Stimulated activated CD4-positive, alpha-beta T cell treated with anti-CD3 and anti-CD28 coated beads, Interleukin-12 subunit alpha, Interleukin-12 subunit beta, amount 100 ng/mL, for 24 hours (primary cell): Measurements from ENCODE around the gene TMEM203.
A peak's percentile ranks its signal among the peaks of the same experiment; 100 is the strongest.

Source experiments
- DNase-seq, 2 experiments: peaks; one replicate each; pipeline ENCODE4 v3.0.0-alpha.2; 2020; ENCODE audit warnings: low read depth in 2 of 2

TMEM203 gene

DNA sequence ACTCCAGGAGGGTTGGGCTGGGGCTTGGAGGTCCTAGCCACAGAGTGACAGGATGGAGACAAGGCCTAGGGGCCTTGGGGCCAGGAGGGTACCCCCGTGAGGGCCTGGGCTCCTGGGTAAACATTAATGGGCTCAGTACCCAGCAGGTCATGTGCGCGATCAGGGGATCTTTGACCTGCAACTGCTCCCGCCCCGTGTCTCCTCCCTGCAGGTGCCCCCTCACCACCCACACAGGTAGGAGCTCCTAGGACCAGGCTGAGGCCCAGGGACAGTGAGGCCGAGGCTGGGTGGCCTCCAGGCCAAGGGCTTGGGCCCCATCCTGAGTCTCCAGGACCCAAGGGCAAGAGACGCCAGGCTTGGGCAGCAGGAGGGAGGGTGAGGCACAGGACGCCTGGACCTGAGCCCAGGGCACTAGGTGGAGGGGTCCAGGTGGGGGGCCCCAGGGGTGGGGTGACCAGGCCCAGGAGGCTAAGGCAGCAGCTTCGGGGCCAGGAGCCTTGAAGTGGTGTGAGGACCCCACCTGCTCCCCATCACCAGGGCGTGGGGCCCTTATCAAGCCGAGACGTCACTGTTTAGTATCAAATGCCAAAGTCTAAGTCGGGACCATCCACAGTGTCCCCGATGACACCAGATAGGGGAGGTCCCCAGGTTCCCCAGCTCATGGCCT lies 25.4 kb upstream of the TMEM203 start, which contains the start of gene SLC34A3:
SLC34A3 (plus strand) TSS at position 197 of the 667 bp plus-strand sequence. CDS start 802 bp downstream, outside the sequence.
- no peak for DNase-seq

DNA sequence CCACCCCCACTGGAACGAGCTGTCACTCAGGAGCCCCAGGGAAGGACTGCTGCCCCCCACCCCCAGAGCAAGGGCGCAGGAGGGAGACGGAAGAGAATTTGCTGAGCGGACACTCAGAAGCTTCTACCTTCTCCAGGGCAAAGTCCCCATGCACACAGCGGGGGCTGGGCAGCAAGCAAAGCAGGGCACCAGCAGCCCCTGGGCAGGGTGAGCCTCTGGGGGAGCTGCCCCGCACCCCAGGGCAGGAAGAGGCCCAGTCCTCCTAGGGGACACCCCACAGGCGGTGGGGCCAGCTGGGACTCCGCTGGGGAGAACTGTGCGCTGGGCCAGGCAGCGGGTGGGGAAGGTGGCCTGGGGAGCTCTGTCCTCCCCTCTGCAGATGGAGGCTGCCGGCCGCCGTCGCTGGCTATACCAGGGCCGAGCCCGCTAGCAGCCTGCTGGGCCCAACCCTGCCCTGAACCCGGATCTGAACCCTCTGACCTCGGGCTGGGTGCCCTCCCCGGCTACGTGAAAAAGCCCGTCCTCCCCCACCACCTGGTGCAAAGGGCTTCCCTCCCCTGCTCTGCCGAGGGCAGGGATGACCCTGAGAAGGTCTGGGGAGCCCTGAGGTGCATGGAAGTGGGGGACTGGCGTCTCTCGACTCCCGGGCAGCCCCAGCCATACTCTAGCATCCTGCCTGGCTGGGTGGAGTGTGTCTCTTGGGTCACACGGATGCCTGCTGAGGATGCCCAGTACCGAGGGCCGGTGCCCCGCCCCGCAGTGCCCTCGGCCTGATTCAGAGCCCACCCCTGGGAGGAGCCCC lies 24.7 kb upstream of the TMEM203 start:
- no peak for DNase-seq

DNA sequence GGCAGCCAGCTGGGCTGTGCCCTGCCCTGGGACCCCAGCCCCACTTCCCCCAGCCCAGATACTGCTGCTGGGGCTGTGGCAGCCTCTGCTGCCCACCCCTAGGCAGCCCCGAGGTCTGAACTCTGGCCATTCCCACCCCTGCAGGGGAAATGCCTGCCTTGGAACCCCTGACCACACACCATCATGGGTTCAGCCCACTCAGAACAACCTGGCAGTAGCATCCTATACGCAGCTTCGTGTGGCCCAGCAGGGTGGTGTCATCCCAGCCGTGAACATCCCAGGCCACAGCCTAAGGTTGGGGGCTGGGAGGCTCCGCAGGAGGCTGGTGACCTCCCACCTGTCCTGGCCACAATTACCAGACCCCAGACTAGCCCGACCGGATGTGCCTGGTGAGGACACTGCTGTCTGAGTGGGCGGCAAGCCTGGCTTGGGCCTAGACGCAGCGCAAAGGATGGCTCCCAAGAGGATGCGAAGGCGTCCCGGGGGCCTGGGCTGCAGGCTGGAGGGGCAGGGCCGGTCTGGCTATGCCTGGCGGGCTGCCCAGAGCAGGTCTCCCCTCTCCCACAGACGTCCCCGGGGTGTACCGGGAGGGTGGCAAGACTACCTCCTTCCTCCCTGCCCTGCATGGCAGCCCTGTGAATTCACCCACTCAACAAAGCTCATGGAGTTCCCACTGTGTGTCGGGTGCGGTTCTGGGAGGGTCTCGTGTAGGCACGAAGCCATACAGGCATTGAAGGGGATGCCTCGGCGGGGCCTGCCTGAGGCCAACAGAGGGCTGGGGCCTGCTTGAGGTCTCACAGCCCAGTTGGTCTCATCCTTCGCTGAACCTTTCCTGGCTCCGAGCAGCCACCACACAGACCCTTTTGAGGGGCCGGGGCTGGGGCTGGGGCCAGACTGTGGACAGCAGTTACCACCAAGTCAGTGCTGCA lies 23.8 kb upstream of the TMEM203 start:
- no peak for DNase-seq

DNA sequence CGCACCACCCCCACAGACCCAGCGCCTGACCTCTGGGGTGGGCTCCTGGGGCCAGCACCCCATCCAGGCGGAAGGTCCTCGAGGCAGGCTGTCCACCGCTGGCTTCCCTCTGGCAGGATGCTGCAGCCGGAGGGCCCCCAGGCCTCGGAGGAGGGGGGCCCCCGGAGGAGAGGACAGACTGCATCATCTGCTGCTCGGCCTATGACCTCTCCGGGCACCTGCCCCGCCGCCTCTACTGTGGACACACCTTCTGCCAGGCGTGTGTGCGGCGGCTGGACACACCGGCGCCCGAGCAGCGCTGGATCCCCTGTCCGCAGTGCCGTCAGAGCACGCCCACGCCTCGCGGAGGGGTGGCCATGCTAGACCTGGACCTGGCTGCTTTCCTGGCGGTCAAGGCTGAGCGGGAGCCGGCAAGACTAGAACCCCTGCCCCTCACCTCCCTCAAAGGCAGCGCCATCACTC lies 23.1 kb upstream of the TMEM203 start:
- DNase-seq, result no peak

DNA sequence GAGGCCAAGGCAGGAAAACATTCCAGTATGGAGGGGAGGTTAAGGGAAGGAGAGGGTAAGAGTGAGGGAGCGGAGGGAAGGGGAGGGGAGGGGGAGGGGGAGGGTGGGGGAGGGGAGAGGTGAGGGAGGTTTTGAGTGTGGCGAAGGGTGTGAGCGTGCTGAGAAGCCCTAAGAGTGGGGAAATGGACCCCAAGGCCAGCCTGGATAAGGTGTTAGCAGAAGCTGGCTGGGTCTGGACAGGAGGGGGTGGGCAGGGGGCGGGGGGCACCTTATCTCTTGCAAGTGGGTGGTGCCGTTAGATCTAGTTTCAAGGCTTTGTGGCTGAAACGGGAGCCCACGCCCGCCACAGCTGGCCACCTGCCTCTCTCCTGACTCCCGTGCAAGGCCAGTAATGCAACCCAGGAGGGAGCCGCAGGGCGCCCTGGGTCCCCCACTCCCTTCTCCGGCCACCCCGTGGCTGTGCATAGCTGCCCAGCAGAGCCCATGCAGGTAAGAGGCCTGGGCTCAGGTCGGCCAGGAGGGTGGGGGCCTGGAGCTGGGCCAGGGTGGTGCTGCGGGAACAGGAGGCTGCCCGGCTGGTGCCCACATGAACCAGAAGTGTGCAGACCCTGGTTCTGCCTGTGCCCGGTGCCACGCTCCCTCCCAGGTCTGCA lies 22.5 kb upstream of the TMEM203 start:
- no peak for DNase-seq

DNA sequence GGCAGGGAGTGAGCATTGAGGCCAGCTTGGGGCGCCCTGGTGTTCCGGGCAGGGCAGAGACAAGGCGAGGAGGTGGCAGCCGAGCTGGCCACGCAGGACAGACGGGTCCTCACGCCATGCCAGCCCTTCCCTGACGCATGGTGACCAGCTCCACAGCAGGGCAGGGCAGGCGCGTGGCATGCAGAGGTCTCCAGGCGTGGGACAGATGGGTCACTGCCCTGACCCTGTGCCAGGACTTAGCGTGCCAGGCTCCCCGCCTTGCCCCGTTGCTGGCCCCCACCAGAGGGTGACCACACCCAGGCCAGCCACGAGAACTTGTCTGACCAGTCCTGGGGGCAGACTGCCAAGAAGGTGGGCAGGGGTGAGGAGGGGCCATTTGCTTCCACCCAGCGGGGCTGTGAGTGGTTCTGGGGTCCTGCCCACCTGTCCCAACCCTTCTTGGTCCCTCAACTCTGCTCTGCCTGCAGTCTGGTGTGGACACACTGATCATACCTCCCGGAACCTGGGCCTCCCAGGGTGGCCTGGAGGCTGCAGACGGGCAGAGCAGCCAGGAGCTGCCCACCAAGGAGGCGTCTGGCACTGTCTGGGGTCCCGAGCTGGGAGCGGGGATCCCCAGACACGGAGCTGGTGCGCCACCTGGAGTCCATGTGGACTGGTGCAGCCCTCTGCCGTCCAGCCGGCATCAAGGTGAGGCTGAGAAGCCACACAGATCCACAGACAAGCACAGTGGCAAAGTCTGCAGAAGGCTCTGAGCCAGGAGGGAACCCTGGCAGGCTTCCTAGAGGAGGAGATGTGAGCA lies 21.8 kb upstream of the TMEM203 start, which contains the start of gene RNF224:
RNF224 (plus strand) TSS at position 449 of the 799 bp plus-strand sequence. CDS start 834 bp downstream, outside the sequence.
- peak; percentile 48 to 80 for DNase-seq

DNA sequence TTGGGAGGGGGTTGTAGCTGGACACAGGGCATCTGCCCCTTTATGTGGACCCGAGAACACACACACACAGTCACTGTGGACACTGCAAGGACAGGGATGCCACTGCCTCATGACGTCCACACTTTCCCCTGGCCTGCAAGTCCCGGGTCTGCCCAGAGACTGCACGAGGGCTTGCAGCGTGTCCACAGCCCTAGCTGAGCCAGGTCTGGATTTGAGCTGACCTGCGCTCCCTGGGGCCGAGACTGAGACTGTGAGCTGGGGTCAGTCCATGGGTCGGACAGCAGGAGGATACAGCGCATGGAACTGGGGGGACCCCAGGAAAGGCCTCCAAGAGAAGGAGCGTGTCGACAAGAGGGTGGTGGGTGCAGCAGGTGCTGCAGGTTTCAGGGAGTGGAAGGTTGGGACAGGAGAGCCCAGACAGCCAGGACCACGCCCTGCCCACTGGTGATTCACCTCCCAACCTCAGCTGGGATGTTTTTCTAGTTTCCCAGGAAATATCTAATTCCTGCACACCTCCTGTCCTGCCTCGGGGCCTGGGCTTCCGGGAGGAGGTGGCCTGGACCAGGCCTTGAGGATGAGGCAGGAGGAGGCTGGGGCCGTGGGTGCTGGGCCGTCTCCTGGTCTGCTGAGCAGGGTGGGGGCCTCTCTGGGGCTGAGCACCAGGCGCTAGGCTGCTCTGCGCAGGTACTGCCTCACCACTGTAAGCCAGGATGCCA lies 21.0 kb upstream of the TMEM203 start:
- no peak for DNase-seq

DNA sequence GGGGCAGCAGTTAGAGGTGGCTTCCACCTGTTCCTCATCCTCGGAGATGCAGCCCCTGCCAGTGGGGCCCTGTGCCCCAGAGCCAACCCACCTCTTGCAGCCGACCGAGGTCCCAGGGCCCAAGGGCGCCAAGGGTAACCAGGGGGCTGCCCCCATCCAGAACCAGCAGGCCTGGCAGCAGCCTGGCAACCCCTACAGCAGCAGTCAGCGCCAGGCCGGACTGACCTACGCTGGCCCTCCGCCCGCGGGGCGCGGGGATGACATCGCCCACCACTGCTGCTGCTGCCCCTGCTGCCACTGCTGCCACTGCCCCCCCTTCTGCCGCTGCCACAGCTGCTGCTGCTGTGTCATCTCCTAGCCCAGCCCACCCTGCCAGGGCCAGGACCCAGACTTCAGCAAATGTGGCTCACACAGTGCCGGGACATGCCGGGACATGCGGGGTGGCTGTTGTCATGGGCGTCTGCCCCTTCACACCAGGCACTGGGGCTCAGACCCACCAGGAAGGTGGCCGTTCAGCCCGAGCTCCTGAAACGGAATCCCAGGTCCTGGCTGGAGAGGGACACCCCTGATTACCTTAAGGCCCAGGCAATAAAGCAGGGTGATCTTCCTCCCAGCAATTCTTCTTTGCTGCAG lies 20.4 kb upstream of the TMEM203 start:
- DNase-seq, result no peak

DNA sequence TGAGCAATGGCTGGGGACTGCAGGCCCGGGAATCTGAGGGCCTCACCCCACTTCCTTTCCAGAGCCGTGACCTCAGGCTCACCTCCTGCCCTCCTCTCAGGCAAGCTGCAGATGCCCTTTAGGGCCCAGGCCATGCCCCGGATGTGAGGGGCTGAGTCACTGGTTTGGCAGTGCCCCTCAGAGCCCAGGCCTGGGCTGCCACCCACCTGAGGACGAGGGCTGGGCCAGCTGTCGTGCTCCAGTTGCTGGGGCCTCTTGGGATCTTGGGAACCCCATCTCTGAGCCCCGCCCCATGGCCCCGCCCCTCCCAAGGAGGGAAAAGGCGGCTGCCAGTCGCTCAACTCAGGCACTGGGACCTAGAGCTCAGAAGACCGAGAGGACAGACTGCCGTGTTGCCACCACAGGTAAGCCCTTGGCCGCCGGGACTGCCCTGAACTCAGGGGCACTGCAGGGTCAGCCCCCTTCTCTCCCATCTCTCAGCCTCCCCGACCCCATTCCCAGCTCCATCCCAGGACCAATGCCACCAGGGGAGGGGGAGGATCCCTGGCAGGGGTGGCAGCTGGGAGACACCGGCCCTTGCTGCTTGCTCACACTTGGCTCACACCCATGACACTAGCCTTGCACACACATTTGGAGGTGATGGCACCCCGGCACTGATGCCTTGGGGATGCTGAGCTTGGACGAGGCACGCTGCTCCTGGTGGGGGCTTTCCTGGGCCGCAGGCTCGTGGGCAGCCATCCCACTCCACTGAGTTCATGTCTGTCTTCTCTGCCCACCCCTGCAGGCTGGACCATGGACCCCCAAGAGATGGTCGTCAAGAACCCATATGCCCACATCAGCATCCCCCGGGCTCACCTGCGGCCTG lies 19.6 kb upstream of the TMEM203 start, which contains the start of gene CYSRT1:
CYSRT1 (plus strand) TSS at position 345 of the 865 bp plus-strand sequence; CDS start at position 793, 448 bp downstream.
- DNase-seq, result no peak

DNA sequence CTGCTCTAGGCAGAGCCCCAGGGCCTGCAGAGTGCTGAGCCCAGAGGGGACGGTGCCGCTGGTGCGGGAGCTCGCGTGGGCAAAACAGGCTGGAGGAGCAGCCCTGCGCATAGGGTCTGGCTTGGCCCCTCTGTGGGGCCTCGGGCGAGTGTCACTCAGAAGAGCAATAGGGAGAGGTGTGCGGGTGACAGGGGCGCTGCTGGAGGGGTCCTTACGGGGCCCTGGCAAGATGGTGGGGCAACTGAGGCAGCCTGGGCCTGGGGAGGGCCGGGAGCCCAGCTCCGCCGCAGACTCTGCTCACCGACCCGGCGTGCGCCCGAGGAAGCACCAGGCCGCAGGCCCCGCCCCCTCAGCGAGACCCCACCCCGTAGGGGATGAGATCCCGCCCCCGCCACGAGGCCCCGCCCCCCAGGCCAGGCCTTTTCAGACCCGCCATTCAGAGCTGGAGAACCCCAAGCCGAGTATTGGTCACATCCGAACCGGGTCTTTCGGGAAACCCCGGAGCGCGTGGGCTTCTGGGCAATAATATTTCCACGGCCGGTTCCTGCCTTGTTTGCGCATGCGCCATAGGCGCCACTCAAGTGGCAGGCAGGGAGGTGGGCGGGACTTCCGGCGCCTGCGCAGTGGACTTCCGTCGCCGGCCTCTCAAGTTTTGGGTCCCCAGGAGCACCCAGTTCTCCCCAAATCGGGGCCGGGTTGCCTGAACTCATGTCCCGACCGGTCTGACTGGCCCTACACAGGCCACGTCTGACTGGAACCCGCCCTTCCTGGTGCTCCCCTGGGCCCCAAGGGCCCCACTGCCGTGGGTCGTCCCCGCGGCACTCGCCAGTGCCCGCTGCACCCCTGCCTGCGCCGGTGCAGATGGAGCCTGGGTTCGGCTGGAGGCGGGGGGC lies 17.9 kb upstream of the TMEM203 start:
- peak; percentile 97 to 98 for DNase-seq

DNA sequence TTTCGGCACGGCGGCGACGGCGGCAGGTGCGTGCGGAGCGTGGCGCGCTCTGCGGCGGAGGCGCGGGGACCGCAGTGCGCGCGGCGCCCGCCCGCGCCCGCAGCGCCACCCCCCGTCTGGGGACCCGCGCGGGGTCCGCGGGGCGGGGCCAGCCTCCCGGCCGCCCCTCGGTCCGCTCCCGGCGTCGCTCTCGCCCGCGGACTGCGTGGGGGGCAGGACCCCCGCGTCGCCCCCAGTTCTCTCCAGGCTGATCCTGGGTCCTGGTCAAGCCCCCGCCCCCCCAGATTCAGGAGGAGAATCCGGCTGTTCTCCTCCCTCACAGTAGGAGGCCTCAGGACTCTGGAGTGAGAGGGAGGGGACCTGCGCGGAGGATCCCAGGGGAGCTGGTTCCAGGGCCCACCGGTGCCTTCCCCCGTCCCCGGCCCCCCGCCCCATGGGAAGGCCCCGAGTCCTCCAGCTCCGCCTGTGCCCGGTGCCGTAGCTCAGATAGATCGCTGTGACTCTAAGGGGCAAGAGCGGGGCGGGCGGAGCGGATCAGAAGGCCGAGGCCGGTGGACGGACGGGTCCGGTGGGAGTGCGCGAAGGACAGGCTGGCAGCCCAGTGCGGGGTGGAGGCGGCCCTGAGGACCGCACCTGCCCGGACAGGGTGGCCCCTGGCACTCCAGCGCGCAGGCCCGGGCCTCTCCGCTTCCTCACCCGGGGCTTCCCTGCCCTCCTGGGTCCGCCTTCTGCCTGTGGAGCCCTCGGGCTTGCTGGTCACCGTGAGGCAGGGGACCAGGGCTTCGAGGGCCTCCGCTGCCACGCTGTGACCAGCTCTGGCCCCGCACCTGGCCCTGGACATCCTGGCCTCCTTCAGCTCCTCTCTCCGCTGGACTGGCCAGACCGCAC lies 17.0 kb upstream of the TMEM203 start, which contains the start of gene RNF208:
RNF208 (minus strand) TSS at position 51 of the 888 bp plus-strand sequence. CDS start 1,028 bp downstream, outside the sequence.
- no peak for DNase-seq

DNA sequence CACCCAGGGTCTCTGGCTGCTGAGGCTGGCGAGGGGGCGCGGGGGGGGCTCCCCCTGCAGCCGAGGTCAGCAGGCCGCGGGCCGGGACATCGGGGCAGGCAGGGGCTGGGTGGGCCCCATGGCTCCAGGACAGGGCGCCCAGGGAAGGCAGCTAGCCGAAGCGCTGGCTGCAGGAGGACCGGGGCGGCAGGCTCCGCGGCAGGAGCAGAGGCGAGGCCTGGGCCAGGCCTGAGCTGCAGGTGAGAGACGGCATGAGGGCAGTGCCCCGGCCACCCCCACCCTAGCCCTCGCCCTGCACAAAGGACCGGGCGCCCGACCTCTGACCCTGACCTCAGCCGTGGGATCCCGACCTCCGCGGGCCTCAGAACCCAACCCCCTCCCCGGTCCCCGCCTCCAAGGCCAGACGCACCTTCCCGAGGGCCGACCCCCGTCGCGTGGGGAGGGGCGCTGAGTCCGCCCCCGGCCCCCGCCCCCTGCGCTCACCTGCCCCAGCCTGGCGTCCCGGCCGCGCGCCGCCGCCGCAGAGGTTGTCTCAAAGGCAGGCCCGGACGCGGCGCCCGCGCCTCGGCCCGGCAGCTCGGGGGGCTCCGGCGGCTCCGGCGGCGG lies 16.2 kb upstream of the TMEM203 start:
- no peak for DNase-seq

DNA sequence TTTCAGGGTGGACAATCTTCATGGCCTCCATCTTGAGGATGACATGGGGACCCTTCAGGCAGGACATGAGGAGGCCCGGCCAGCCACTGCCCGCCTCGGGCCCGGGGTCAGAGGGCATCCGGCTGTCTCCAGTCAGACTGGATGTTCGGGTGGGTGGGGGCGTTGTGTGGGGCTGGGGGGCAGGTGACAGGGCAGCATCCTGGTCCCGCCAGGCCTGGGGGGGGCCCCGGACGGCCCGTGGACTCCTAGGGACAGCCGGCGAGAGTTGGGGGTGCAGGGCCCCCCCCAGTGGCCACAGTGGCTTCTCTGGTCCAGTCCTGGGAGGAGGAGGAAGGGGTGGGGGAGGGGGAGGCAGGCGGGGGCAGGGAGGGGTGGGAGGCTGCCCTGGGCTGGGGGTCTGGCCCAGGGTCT lies 15.7 kb upstream of the TMEM203 start:
- no peak for DNase-seq

DNA sequence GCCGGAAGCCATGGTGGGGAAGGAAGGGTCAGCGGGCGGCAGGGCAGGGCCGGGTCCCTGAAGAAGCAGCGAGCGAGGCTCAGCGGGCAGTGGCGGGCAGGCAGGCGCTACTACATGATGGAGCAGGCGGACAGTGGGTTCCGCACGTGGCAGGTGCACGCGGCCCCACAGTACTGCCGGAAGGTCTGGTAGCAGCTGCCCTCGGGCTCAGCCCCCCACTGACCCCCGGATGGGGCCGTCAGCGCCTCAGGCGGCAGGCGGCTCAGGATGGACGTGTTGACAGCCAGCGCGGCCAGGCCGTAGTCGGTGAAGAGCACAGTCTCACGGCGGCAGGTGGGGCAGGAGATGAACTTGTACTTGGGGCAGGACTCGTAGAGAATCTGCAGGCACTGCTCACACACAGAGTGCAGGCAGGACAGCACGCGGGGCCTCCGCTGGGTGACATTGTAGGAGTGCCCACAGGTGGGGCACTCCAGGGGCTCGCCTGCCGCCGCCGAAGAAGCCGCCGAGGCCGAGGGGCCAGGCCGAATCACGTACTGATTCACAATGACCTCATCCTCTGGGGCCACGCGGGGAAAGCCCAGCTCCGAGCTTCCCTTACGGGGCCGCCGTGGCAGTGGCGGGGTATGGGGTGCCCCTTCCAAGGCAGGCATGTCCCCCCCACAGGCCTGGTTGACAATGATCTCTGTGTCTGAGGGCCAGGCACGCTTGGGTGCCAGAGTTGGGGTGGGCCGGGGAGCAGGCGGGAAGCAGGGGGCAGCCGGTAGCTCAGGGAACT lies 15.1 kb upstream of the TMEM203 start:
- DNase-seq, result no peak
